SK-N-SH (cell line): ENCODE measurements around the gene CMTM2. TPM values are rescaled to one million over a fixed set of nuclear protein-coding genes. Genes with fewer than 3 reads are reported as not detected.
A peak's percentile ranks its signal among the peaks of the same experiment; 100 is the strongest.

Source experiments
- CTCF ChIA-PET: fragments of 300-600, 350-600 bp; formaldehyde crosslinking; extraction: SDS; loops from one replicate; lab custom pipeline; 2021; lab: Yijun Ruan, JAX
- POLR2A ChIA-PET: fragments of 350-600 bp; sonication (Branson Sonifier 250); formaldehyde crosslinking; extraction: SDS; loops from one replicate; lab custom pipeline; 2020; ENCODE audit warnings: antibody characterized with exemption, inconsistent platforms; lab: Yijun Ruan, JAX
- DNase-seq: peaks from one replicate; pipeline ENCODE4 v3.0.0; 2012
- H2AFZ ChIP-seq: fragments of 200-600 bp; sonication (generic); 2 replicates; pipeline ENCODE4 v1.8.1; 2016; ENCODE audit warnings: antibody characterized with exemption, mild to moderate bottlenecking, low read depth
- H3F3A ChIP-seq: fragments of 200-600 bp; sonication (generic); replicated peaks from 2 replicates; pipeline ENCODE3; 2016; ENCODE audit warnings: antibody characterized with exemption, mild to moderate bottlenecking; ENCODE audit not compliant: insufficient read depth
- H3K27ac ChIP-seq, 2 experiments: fragments of 200-500 bp in 1 of 2; fragments of 200-600 bp in 1 of 2; sonication (Bioruptor generic) in 1 of 2; sonication (generic), shearing (Covaris generic) in 1 of 2; 2 replicates each; pipeline versions ENCODE4 v1.5.1 to v1.6.1; 2014 to 2016; ENCODE audit warnings: low read depth in 2 of 2, inconsistent platforms in 1 of 2, low read length in 1 of 2, mild to moderate bottlenecking in 1 of 2, mixed read lengths in 1 of 2
- H3K27me3 ChIP-seq: fragments of 200-600 bp; sonication (generic), shearing (Covaris generic); 2 replicates; pipeline ENCODE4 v1.6.1; 2016; ENCODE audit warnings: mixed run types; ENCODE audit not compliant: insufficient read depth
- H3K36me3 ChIP-seq, 2 experiments: fragments of 200-500 bp in 1 of 2; fragments of 200-600 bp in 1 of 2; sonication (Bioruptor generic) in 1 of 2; sonication (generic) in 1 of 2; replicated peaks in 1 of 2; 2 replicates each; pipeline versions ENCODE3 to v1.5.1; 2014 to 2016; ENCODE audit warnings: low read length in 1 of 2, mild to moderate bottlenecking in 1 of 2; ENCODE audit not compliant: insufficient read depth in 2 of 2, control insufficient read depth in 1 of 2
- H3K4me1 ChIP-seq, 2 experiments: fragments of 200-500 bp in 1 of 2; fragments of 200-600 bp in 1 of 2; sonication (Bioruptor generic) in 1 of 2; sonication (generic), shearing (Covaris generic) in 1 of 2; 2 replicates each; pipeline versions ENCODE4 v1.5.1 to v1.6.1; 2014 to 2016; ENCODE audit warnings: low read depth in 1 of 2, low read length in 1 of 2, mixed run types in 1 of 2; ENCODE audit not compliant: insufficient read depth in 2 of 2, control insufficient read depth in 1 of 2
- H3K4me2 ChIP-seq: fragments of 200-600 bp; sonication (generic), shearing (Covaris generic); 2 replicates; pipeline ENCODE4 v1.6.1; 2017; ENCODE audit warnings: mixed run types
- H3K4me3 ChIP-seq, 2 experiments: fragments of 200-500 bp in 1 of 2; fragments of 200-600 bp in 1 of 2; sonication (Bioruptor generic) in 1 of 2; sonication (generic), shearing (Covaris generic) in 1 of 2; 2 replicates each; pipeline versions ENCODE4 v1.5.1 to v1.8.1; 2014 to 2016; ENCODE audit warnings: low read depth in 2 of 2, inconsistent platforms in 1 of 2, low read length in 1 of 2, mild to moderate bottlenecking in 1 of 2, mixed read lengths in 1 of 2, moderate library complexity in 1 of 2
- H3K79me2 ChIP-seq: fragments of 200-600 bp; sonication (generic); 2 replicates; pipeline ENCODE4 v1.8.1; 2017; ENCODE audit warnings: mild to moderate bottlenecking; ENCODE audit not compliant: insufficient read depth
- H3K9ac ChIP-seq: fragments of 200-600 bp; sonication (generic); 2 replicates; pipeline ENCODE4 v1.6.1; 2017; ENCODE audit warnings: mixed run types
- H3K9me2 ChIP-seq: fragments of 200-600 bp; sonication (generic); 2 replicates; pipeline ENCODE4 v1.6.1; 2017; ENCODE audit warnings: mixed run types
- H3K9me3 ChIP-seq: fragments of 200-600 bp; sonication (generic); 2 replicates; pipeline ENCODE4 v1.6.1; 2017; ENCODE audit warnings: mixed run types, mild to moderate bottlenecking, moderate library complexity
- H4K20me1 ChIP-seq: fragments of 200-600 bp; sonication (generic); 2 replicates; pipeline ENCODE4 v1.6.1; 2017; ENCODE audit warnings: mild to moderate bottlenecking, mixed run types; ENCODE audit not compliant: insufficient read depth
- CHD2 ChIP-seq: fragments of 150-350 bp; IDR thresholded peaks from 2 replicates; pipeline ENCODE4 v1.6.1; 2018; ENCODE audit warnings: low read length; ENCODE audit not compliant: partially characterized antibody
- ELF1 ChIP-seq: IDR thresholded peaks from 2 replicates; pipeline ENCODE4 v1.4.0; 2012
- FOXM1 ChIP-seq: IDR thresholded peaks from 2 replicates; pipeline ENCODE4 v1.4.0; 2012; ENCODE audit warnings: low read depth, mild to moderate bottlenecking
- GABPA ChIP-seq: IDR thresholded peaks from 2 replicates; pipeline ENCODE4 v1.4.0; 2012; ENCODE audit warnings: low read depth, mild to moderate bottlenecking
- GATA2 ChIP-seq: sonication (generic); formaldehyde crosslinking; IDR thresholded peaks from 2 replicates; pipeline ENCODE4 v1.5.0; 2020; ENCODE audit warnings: mild to moderate bottlenecking, missing genetic modification reagents
- JUND ChIP-seq: IDR thresholded peaks from 2 replicates; pipeline ENCODE4 v1.4.0; 2012
- MEF2A ChIP-seq: IDR thresholded peaks from 2 replicates; pipeline ENCODE4 v1.4.0; 2012; ENCODE audit warnings: low read depth, borderline replicate concordance
- MXI1 ChIP-seq: IDR thresholded peaks from 2 replicates; pipeline ENCODE4 v1.6.1; 2012; ENCODE audit warnings: mild to moderate bottlenecking, low read depth, low read length, improper control_type of control experiment
- NFIC ChIP-seq: IDR thresholded peaks from 2 replicates; pipeline ENCODE4 v1.4.0; 2012; ENCODE audit warnings: borderline replicate concordance
- NRF1 ChIP-seq: IDR thresholded peaks from 2 replicates; pipeline ENCODE4 v1.6.1; 2012; ENCODE audit warnings: low read depth, mild to moderate bottlenecking, low read length
- POLR2AphosphoS5 ChIP-seq: IDR thresholded peaks from 2 replicates; pipeline ENCODE4 v1.6.1; 2012; ENCODE audit warnings: low read depth, low read length
- RAD21 ChIP-seq: IDR thresholded peaks from 2 replicates; pipeline ENCODE4 v1.6.1; 2012; ENCODE audit warnings: mild to moderate bottlenecking, low read length
- RFX5 ChIP-seq: IDR thresholded peaks from 2 replicates; pipeline ENCODE4 v1.6.1; 2012; ENCODE audit warnings: mild to moderate bottlenecking, improper control_type of control experiment, low read length
- RXRA ChIP-seq: IDR thresholded peaks from 2 replicates; pipeline ENCODE4 v1.4.0; 2012; ENCODE audit warnings: low read depth, mild to moderate bottlenecking, borderline replicate concordance
- SIN3A ChIP-seq: IDR thresholded peaks from 2 replicates; pipeline ENCODE4 v1.6.1; 2012; ENCODE audit warnings: low read depth, mild to moderate bottlenecking, low read length, moderate library complexity, borderline replicate concordance
- SMC3 ChIP-seq: IDR thresholded peaks from 2 replicates; pipeline ENCODE4 v1.6.1; 2012; ENCODE audit warnings: low read depth, low read length, improper control_type of control experiment
- TAF1 ChIP-seq: IDR thresholded peaks from 2 replicates; pipeline ENCODE4 v1.6.1; 2012; ENCODE audit warnings: low read depth, mild to moderate bottlenecking, low read length, moderate library complexity, borderline replicate concordance
- TEAD4 ChIP-seq: IDR thresholded peaks from 2 replicates; pipeline ENCODE4 v1.4.0; 2012; ENCODE audit warnings: mild to moderate bottlenecking, borderline replicate concordance; ENCODE audit not compliant: insufficient read depth
- WGBS: methylation state at CpG from one replicate; pipeline ENCODE4 v1.1.6; 2017; ENCODE audit warnings: low lambda C conversion rate; 5-methylcytosine and 5-hydroxymethylcytosine counted together
- polyA plus RNA-seq, 3 experiments: library from polyadenylated mRNA; depleted of rRNA; stranded (reverse); fragments of >200 nt; gene quantifications; 2 replicates each; pipeline ENCODE4 v1.2.3, GENCODE V29; 2012
- TF ChIP-seq, protein P1 (sequence below): fragments of 150-350 bp; IDR thresholded peaks from 2 replicates; pipeline ENCODE4 v1.6.1; 2017; ENCODE audit warnings: antibody characterized with exemption, low read length, low read depth, borderline replicate concordance
- TF ChIP-seq, protein P2 (sequence below): IDR thresholded peaks from 2 replicates; pipeline ENCODE4 v1.4.0; 2012; ENCODE audit warnings: low read depth, borderline replicate concordance
- TF ChIP-seq, protein P3 (sequence below): fragments of 150-350 bp; IDR thresholded peaks from 2 replicates; pipeline ENCODE4 v1.6.1; 2016; ENCODE audit warnings: mild to moderate bottlenecking, low read depth, low read length
- TF ChIP-seq, protein P4 (sequence below): IDR thresholded peaks from 2 replicates; pipeline ENCODE4; 2012
- TF ChIP-seq, protein P5 (sequence below): IDR thresholded peaks from 2 replicates; pipeline ENCODE4 v1.4.0; 2012; ENCODE audit warnings: low read depth
- TF ChIP-seq, protein P6 (sequence below): IDR thresholded peaks from 2 replicates; pipeline ENCODE4 v1.4.0; 2012; ENCODE audit warnings: low read depth, borderline replicate concordance

CMTM2 gene
- polyA plus RNA-seq, 1 of the 3 experiments (the other 2 are of a cell fraction): not detected

DNA sequence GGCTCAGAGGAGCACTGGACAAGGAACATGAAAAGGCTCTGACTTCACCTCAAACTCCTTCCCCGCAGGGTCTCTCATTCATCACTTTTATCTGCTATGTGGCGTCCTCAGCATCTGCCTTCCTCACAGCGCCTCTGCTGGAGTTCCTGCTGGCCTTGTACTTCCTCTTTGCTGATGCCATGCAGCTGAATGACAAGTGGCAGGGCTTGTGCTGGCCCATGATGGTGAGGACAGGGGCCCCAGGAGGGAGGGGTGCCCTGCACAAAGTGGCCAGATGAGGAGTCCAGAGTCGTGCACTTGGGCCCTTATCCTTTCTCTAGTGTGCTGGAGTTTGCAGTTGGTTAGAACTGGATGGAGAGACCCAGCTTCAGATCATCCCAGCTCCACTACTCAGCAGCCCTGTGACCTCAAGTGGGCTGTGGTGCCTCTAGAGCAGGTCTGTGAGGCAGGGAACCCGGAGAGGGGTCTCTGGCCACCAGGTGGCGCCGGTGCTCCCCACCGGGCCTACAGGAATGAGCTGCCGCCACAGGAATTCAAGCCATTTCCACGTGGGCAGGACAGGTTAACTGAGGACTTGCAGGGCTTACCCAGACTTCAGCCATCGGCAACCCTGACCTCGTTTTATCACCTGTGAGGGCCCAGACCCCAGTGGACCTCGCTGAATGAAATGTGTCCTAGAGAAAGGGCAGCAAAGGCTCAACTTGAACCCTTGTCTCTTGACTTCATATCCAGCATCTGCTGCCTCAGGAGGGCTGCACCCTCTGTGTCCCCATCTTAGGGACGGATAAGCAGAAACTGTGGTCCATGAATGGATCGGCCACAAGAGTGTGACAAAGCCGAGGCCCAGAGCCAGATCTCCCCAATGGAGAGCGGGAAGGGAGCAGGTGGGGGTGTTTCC is 29.2 kb downstream of the CMTM2 start:
- H3K4me3 ChIP-seq: no peak overlapping the region; a peak in 1 of 4 replicates
- TF ChIP-seq RAD21: peak; percentile 72
- no peak for TF ChIP-seq GATA2 (CRISPR knock-in tag)
- no peak for TF ChIP-seq POLR2AphosphoS5
- TF ChIP-seq, protein P1, sequence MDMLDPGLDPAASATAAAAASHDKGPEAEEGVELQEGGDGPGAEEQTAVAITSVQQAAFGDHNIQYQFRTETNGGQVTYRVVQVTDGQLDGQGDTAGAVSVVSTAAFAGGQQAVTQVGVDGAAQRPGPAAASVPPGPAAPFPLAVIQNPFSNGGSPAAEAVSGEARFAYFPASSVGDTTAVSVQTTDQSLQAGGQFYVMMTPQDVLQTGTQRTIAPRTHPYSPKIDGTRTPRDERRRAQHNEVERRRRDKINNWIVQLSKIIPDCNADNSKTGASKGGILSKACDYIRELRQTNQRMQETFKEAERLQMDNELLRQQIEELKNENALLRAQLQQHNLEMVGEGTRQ: no peak
- TF ChIP-seq, protein P2, sequence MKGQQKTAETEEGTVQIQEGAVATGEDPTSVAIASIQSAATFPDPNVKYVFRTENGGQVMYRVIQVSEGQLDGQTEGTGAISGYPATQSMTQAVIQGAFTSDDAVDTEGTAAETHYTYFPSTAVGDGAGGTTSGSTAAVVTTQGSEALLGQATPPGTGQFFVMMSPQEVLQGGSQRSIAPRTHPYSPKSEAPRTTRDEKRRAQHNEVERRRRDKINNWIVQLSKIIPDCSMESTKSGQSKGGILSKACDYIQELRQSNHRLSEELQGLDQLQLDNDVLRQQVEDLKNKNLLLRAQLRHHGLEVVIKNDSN: peak; percentile 59; the same call in 1 of the 2 replicates
- peak; percentile 70; the same call in 1 of the 2 replicates for TF ChIP-seq RXRA
- TF ChIP-seq NRF1: no peak
- peak; percentile 28 for TF ChIP-seq CHD2
- no peak for TF ChIP-seq FOXM1
- TF ChIP-seq ELF1: no peak
- TF ChIP-seq, protein P3, sequence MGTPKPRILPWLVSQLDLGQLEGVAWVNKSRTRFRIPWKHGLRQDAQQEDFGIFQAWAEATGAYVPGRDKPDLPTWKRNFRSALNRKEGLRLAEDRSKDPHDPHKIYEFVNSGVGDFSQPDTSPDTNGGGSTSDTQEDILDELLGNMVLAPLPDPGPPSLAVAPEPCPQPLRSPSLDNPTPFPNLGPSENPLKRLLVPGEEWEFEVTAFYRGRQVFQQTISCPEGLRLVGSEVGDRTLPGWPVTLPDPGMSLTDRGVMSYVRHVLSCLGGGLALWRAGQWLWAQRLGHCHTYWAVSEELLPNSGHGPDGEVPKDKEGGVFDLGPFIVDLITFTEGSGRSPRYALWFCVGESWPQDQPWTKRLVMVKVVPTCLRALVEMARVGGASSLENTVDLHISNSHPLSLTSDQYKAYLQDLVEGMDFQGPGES: no peak
- TF ChIP-seq, protein P4, sequence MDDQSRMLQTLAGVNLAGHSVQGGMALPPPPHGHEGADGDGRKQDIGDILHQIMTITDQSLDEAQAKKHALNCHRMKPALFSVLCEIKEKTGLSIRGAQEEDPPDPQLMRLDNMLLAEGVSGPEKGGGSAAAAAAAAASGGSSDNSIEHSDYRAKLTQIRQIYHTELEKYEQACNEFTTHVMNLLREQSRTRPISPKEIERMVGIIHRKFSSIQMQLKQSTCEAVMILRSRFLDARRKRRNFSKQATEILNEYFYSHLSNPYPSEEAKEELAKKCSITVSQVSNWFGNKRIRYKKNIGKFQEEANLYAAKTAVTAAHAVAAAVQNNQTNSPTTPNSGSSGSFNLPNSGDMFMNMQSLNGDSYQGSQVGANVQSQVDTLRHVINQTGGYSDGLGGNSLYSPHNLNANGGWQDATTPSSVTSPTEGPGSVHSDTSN: no peak
- TF ChIP-seq SMC3: peak; percentile 82
- no peak for TF ChIP-seq JUND
- TF ChIP-seq, protein P5, sequence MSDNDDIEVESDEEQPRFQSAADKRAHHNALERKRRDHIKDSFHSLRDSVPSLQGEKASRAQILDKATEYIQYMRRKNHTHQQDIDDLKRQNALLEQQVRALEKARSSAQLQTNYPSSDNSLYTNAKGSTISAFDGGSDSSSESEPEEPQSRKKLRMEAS: peak; percentile 94
- TF ChIP-seq TEAD4: peak; percentile 59; the same call in 1 of the 2 replicates
- no peak; the same call in 1 of the 2 replicates for TF ChIP-seq MEF2A
- no peak for TF ChIP-seq NFIC
- TF ChIP-seq, protein P6, sequence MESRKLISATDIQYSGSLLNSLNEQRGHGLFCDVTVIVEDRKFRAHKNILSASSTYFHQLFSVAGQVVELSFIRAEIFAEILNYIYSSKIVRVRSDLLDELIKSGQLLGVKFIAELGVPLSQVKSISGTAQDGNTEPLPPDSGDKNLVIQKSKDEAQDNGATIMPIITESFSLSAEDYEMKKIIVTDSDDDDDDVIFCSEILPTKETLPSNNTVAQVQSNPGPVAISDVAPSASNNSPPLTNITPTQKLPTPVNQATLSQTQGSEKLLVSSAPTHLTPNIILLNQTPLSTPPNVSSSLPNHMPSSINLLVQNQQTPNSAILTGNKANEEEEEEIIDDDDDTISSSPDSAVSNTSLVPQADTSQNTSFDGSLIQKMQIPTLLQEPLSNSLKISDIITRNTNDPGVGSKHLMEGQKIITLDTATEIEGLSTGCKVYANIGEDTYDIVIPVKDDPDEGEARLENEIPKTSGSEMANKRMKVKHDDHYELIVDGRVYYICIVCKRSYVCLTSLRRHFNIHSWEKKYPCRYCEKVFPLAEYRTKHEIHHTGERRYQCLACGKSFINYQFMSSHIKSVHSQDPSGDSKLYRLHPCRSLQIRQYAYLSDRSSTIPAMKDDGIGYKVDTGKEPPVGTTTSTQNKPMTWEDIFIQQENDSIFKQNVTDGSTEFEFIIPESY: no peak
- no peak for TF ChIP-seq TAF1
- TF ChIP-seq MXI1: peak; percentile 89; the same call in 1 of the 2 replicates
- peak; percentile 73; the same call in 1 of the 2 replicates for TF ChIP-seq SIN3A
- no peak for TF ChIP-seq RFX5
- TF ChIP-seq GABPA: no peak

More for the DNA sequence above, 29.2 kb downstream of the CMTM2 start:
- H3K27me3 ChIP-seq: no peaks in the 10 kb centered on the region
- H3K36me3 ChIP-seq: peaks cover 22 to 39% of the 10 kb centered on the region in 2 experiments
- peak overlapping the region; percentile 36 to 38; a peak in 3 of 4 replicates for H3K27ac ChIP-seq
- H3K9ac ChIP-seq: no peak overlapping the region
- peaks cover 24% of the 10 kb centered on the region; the same call in 1 of the 2 replicates for H4K20me1 ChIP-seq
- peak; percentile 94 for DNase-seq
- ChIA-PET CTCF (interaction anchor here (0.5 to 6.5 kb wide), 56 partner anchors 10 to 800 kb away, joined by 3 to 68 read pairs (median 5); partner anchors contain the start of genes CKLF, CMTM2 and NAE1), POLR2A (interaction anchor here (1.0 to 1.3 kb wide), 2 partner anchors 52 to 272 kb away, joined by 4 to 5 read pairs; partner anchors contain the start of gene PDP2)
- H3F3A ChIP-seq: peaks cover 14% of the 10 kb centered on the region
- no peak overlapping the region for H2AFZ ChIP-seq
- H3K79me2 ChIP-seq: peaks cover 58% of the 10 kb centered on the region
- H3K4me2 ChIP-seq: peak overlapping the region; percentile 38; the same call in 1 of the 2 replicates
- peaks cover 7 to 19% of the 10 kb centered on the region in 2 experiments; a peak in 3 of 4 replicates for H3K4me1 ChIP-seq
- no peaks in the 10 kb centered on the region for H3K9me3 ChIP-seq
- no peaks in the 10 kb centered on the region for H3K9me2 ChIP-seq
- 42% methylated on average over 16 of the region's 17 CpGs for WGBS
